GM12873 (cell line): ENCODE results near the gene DISP2.

Experiments used
- TF ChIP-seq, protein P1 (sequence below): IDR thresholded peaks from 2 replicates; pipeline ENCODE4 v1.5.1; 2012; ENCODE audit warnings: low read depth, mild to moderate bottlenecking, moderate library complexity, low read length, control low read depth; ENCODE audit not compliant: insufficient read depth; ENCODE audit errors: missing control alignments

Gene DISP2

DNA sequence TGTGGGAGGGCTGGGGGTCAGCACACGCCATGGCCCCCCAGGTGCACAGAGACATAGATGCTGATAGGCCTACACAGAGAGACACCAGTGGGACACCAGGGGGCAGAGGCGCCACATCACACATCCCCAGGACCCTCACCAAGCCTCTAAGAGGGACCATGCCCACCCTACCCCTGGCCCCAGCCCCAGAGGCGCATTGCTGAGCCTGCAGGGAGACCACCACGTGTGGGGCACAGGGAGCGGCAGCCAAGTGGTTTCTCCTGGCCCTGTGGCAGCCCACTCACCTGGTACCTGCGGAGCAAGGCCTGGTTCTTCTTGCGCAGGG, 18.4 kb upstream of the DISP2 start:
- TF ChIP-seq, protein P1, sequence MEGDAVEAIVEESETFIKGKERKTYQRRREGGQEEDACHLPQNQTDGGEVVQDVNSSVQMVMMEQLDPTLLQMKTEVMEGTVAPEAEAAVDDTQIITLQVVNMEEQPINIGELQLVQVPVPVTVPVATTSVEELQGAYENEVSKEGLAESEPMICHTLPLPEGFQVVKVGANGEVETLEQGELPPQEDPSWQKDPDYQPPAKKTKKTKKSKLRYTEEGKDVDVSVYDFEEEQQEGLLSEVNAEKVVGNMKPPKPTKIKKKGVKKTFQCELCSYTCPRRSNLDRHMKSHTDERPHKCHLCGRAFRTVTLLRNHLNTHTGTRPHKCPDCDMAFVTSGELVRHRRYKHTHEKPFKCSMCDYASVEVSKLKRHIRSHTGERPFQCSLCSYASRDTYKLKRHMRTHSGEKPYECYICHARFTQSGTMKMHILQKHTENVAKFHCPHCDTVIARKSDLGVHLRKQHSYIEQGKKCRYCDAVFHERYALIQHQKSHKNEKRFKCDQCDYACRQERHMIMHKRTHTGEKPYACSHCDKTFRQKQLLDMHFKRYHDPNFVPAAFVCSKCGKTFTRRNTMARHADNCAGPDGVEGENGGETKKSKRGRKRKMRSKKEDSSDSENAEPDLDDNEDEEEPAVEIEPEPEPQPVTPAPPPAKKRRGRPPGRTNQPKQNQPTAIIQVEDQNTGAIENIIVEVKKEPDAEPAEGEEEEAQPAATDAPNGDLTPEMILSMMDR: no peak

DNA sequence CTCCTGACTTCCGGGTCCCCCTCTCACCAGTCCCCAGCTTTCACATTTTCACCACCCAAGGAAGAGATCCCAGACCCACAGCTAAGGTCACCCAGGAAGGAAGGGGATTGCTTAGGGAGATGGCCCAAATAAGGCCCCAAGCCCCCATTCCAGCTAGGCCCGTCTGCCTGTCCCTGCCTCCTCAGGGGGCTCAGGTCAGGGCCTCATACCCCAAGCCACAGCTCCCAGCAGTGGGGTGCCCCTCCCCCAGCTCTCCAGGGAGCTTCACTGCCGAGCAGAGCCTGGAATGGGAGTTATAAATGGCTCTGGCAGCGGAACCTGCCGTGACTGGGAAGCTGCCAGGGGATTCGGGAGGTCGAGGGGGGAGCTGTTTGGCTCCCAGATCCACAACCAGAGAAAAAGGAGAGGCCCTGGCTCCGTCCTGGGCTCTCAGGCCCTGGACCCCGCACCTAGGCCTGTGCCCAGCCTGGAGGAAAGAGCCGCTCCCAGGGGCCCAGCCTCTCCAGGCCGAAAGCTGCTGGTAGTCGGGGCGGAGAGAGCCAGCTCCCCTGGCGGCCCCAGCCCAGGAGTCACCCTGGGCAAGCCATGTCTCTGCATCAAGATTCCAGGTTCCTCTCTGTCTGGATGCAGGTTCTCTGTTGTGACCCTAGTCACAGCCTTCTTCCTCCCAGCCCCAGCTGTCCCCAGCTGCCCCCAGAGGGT, 17.8 kb upstream of the DISP2 start:
- TF ChIP-seq, protein P1: no peak

DNA sequence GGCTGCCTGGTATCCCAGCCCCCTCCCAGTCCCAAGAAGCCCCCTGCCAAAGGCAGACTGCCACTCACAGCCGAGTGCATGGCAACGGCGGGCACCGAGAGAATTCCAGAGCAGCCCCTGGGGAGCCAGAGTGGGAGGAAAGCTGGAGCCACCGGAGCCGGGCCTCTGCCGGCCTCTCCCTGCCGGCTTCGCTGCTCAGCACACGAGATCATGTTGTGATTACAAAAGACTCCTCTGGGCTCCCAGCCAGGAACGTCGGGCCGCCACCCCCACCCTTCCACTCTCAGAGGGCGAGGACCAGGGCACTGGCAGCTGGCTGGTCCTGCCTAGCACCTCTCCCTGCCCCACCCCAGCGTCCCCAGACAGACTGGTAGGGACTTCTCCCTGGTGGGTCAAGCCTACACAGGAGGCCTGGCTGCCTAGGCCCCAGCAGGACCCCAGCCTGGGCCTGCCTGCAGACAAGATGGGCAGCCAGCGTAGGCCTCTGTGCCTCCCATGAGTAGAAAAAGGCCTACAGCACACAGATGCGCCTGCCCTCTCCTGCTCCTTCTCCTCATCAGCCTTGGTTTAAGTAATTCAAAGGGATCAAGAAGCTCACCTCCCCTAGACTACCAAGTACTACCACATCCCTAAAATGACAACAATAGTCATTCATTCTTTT, 17.1 kb upstream of the DISP2 start, which contains the start of gene CCDC9B:
Gene CCDC9B, minus strand, starts transcription at position 200 of the 661 bp plus-strand sequence. Its CDS starts 120 bp downstream, at position 80.
- TF ChIP-seq, protein P1: no peak

DNA sequence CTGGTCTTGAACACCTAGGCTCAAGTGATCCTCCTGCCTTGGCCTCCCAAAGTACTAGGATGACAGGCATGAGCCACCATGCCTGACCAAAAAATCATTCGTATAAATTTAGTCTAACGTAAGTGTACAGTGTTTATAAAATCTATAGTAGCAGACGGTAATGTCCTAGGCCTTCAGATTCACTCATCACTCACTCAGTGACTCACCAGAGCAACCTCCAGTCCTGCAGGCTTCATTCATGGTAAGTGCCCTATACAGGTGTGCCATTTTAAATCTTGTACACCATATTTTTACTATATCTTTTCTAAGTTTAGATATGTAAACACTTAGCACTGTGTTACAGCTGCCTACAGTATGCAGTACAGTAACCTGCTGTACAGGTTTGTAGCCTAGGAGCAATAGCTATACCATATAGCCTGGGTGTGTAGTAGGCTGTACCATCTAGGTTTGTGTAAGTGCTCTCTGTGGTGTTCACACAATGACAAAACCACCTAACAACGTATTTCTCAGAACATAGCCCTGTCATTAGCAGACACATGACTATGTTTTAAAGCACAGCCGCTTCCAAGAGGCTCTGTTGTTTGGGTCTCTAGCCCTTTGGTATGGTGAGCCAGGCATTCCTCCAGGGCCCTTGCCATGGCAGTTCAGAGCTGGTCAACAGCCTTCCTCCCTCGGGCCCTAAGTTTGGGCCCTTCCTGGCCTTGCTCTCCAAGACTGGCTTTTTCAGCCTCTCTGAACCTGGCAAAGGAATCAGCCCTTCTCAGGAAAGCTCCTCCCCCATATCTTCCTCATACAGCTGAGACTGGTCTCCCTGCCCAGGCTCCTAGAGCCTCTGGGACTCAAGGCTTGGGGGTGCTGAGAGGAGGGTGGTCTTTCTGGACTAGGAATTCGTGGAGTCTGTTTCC, 15.4 kb upstream of the DISP2 start:
- TF ChIP-seq, protein P1: no peak

DNA sequence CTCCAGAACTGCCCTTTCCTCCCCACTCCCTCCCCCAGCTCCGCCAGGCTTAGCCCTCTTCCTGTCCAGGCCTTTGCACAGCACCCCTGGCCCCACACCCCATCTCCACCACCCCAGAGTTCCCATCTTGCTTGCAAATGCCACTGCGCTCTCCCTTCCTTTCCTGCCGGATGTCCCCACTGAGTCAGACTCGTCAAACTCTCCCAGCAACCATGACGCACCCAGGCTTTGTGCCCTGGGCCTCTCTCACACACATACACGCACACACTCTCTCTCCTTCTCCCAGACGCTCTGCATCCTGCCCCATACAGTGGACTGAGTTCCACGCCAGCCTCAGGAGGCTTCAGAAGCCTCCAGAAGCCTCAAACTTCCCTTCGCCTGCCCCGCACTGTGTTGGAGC, 14.5 kb upstream of the DISP2 start:
- TF ChIP-seq, protein P1: no peak

DNA sequence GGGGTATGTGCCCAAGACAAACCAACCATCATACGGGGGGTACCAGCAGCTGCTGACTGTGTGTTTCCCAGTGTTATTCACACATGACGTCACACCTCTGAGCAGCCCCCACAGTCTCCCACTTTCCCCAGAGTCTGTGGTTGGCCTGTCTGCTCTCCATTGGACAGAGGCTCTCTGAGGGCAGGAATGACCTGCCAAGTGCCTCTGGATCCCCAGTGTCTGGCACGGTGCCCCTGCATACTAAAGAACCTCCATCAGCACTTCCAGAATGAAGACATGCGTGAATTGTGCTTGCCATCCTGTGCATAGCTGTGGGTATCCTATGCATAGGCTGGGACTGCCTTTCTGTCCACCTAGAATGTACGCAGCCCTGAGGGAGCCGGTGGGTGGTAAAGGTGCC, 13.8 kb upstream of the DISP2 start:
- TF ChIP-seq, protein P1: no peak

DNA sequence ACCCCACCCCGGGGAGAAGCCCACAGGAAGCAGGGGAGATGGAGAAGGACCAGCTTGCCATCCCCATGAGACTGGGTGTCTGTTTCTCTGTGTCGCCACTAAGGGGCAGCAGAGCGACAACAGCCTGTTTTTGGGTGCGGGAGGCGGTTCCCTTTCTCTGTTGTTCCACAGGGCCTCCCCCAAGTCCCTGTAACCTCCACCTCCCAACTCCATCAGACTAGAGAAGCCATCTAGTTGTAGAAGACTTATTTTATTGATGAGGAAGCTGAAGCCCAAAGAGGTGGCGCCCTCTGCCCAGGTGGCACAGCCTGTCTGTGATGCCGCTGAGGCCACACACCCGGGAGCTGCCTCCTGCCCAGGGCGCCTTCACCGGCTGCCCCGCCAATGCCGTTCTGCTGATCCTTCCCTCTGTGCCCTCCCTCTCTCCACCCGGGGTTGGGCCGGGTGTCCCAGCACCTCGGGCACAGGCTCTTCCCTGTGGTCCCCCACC, 13.3 kb upstream of the DISP2 start:
- TF ChIP-seq, protein P1: peak; percentile 92
